Measurements from ENCODE around the gene CLASP1.
"Not testable (repeated sequence)": the region's sequence is repeated elsewhere in the genome, so short reads cannot be mapped to it uniquely, and the experiment has no call there.

Gene CLASP1

GRCh38 chr2:121505005-121505404 is 144.3 kb downstream of the CLASP1 start:
- no peak for DNase-seq (ENCODE audit: low read depth, low spot score)

- DNase-seq (ENCODE audit: low read depth, low spot score) = no peak
These were observed 144.9 kb downstream of the CLASP1 start for GRCh38 chr2:121504316-121504715.

- no peak for DNase-seq (ENCODE audit: low read depth, low spot score)
These were observed 146.5 kb downstream of the CLASP1 start for GRCh38 chr2:121502781-121503180.

GRCh38 chr2:121502246-121502645 is 147.0 kb downstream of the CLASP1 start:
- no peak for DNase-seq (ENCODE audit: low read depth, low spot score)

GRCh38 chr2:121501554-121501953 is 147.7 kb downstream of the CLASP1 start:
- DNase-seq (ENCODE audit: low read depth, low spot score) = no peak

GRCh38 chr2:121501031-121501430 is 148.2 kb downstream of the CLASP1 start:
- DNase-seq (ENCODE audit: low read depth, low spot score) = no peak

GRCh38 chr2:121498731-121499130 is 150.5 kb downstream of the CLASP1 start:
- DNase-seq (ENCODE audit: low read depth, low spot score) = no peak

- DNase-seq (ENCODE audit: low read depth, low spot score) = no peak
These were observed 156.9 kb downstream of the CLASP1 start for GRCh38 chr2:121492409-121492808.

GRCh38 chr2:121491518-121491917 is 157.7 kb downstream of the CLASP1 start:
- DNase-seq (ENCODE audit: low read depth, low spot score) = no peak

GRCh38 chr2:121490584-121491133 is 158.6 kb downstream of the CLASP1 start:
- no peak for DNase-seq (ENCODE audit: low read depth, low spot score)

GRCh38 chr2:121489911-121490583 is 159.2 kb downstream of the CLASP1 start:
- no peak for DNase-seq (ENCODE audit: low read depth, low spot score)

GRCh38 chr2:121489284-121489683 is 160.0 kb downstream of the CLASP1 start:
- DNase-seq (ENCODE audit: low read depth, low spot score) = no peak

- DNase-seq (ENCODE audit: low read depth, low spot score) = no peak
These were observed 163.0 kb downstream of the CLASP1 start for GRCh38 chr2:121486191-121486790.

GRCh38 chr2:121485039-121485438 is 164.2 kb downstream of the CLASP1 start:
- no peak for DNase-seq (ENCODE audit: low read depth, low spot score)

GRCh38 chr2:121483846-121484245 is 165.4 kb downstream of the CLASP1 start:
- no peak for DNase-seq (ENCODE audit: low read depth, low spot score)

- DNase-seq (ENCODE audit: low read depth, low spot score) = no peak
These were observed 166.2 kb downstream of the CLASP1 start for GRCh38 chr2:121483021-121483420.

- no peak for DNase-seq (ENCODE audit: low read depth, low spot score)
These were observed 168.4 kb downstream of the CLASP1 start for GRCh38 chr2:121480826-121481225.

GRCh38 chr2:121479882-121480522 is 169.3 kb downstream of the CLASP1 start:
- peak; percentile 42 for DNase-seq (ENCODE audit: low read depth, low spot score)

- no peak for DNase-seq (ENCODE audit: low read depth, low spot score)
These were observed 170.1 kb downstream of the CLASP1 start for GRCh38 chr2:121478996-121479745.

- not testable (repeated sequence) for DNase-seq (ENCODE audit: low read depth, low spot score)
These were observed 170.8 kb downstream of the CLASP1 start for GRCh38 chr2:121478358-121478995.

- no peak for DNase-seq (ENCODE audit: low read depth, low spot score)
These were observed 172.6 kb downstream of the CLASP1 start for GRCh38 chr2:121476684-121477083.
